Aorta (tissue), 5 donors: ENCODE data around the gene HIGD1A. TPM values are rescaled to one million over a fixed set of nuclear protein-coding genes. Genes with fewer than 3 reads are reported as not detected.

Experiments used
- ATAC-seq: fragments of 200-7000 bp; cut with Tn5 transposase; one replicate; pipeline ENCODE4 v1.9.1; 2022; ENCODE audit warnings: moderate library complexity; ENCODE audit not compliant: low FRiP score
- DNase-seq, 2 donors: peaks; one replicate each; pipeline ENCODE4 v3.0.0-alpha.2; 2020
- H3K27ac ChIP-seq, 2 donors: one replicate each; pipeline ENCODE4 v1.5.1; 2013; ENCODE audit warnings: low read length in 2 of 2, mild to moderate bottlenecking in 2 of 2, moderate library complexity in 2 of 2, control low read depth in 1 of 2, inconsistent platforms in 1 of 2, low read depth in 1 of 2
- H3K27me3 ChIP-seq, 2 donors: one replicate each; pipeline ENCODE4 v1.6.1; 2013; ENCODE audit warnings: control low read depth in 1 of 2, low read length in 1 of 2, mild to moderate bottlenecking in 1 of 2, moderate library complexity in 1 of 2; ENCODE audit not compliant: insufficient read depth in 2 of 2, control insufficient read depth in 1 of 2
- H3K36me3 ChIP-seq, 2 donors: one replicate each; pipeline ENCODE4 v1.6.1; 2013; ENCODE audit warnings: control low read depth in 1 of 2, low read length in 1 of 2, mild to moderate bottlenecking in 1 of 2; ENCODE audit not compliant: insufficient read depth in 2 of 2, control insufficient read depth in 1 of 2
- H3K4me1 ChIP-seq, 2 donors: one replicate each; pipeline ENCODE4 v1.6.1; 2013; ENCODE audit warnings: low read length in 2 of 2, control low read depth in 1 of 2, mild to moderate bottlenecking in 1 of 2, moderate library complexity in 1 of 2; ENCODE audit not compliant: insufficient read depth in 2 of 2, control insufficient read depth in 1 of 2
- H3K4me3 ChIP-seq, 2 donors: one replicate each; pipeline ENCODE4 v1.5.1; 2013; ENCODE audit warnings: low read length in 2 of 2, control low read depth in 1 of 2, mild to moderate bottlenecking in 1 of 2
- H3K9me3 ChIP-seq: one replicate; pipeline ENCODE4 v1.6.1; 2013; ENCODE audit warnings: mild to moderate bottlenecking, low read length; ENCODE audit not compliant: control insufficient read depth
- WGBS, 2 donors: extraction: QIAGEN DNeasy Blood & Tissue Kit; methylation state at CpG; one replicate each; pipeline ENCODE4 v1.1.7; 2013; 5-methylcytosine and 5-hydroxymethylcytosine counted together
- intact Hi-C, 2 donors: fragments of 100-400 bp; cut with DNase I; formaldehyde crosslinking; loops; one replicate each; pipeline versions ENCODE4 v1.14.2 to v1.15.0; 2022
- long read RNA-seq, 2 donors: library from polyadenylated mRNA; unstranded; transcript quantifications; one replicate each; pipeline ENCODE4 v2.0.0, GENCODE V29; 2020 to 2021
- polyA plus RNA-seq, 2 donors: library from polyadenylated mRNA; stranded (reverse); fragments of 200-250 nt; gene quantifications; one replicate each; pipeline ENCODE4 v1.2.3, GENCODE V29; 2013
- total RNA-seq, 2 donors: library from RNA; stranded (reverse); fragmentation: NEBNext Ultra II Directional; extraction: Animal tissue kit (Norgen Biotek cat#: 25700); gene quantifications; one replicate each; pipeline ENCODE4 v1.2.1, GENCODE V29; 2021
- donor health status: healthy with polysubstance abuse.
- donor health status: Bipolar disorder and iron deficiency.
- donor health status: DM: no; HTN: no; CAD: no.
- donor health status: DM: no; HTN: no; CAD: no.
- donor health status: DM: yes; HTN: yes; CAD: no.

The HIGD1A gene
- total RNA-seq: 10 to 100 TPM; 61.4 to 84.9 TPM
- 100 to 1,000 TPM; 175 to 337 TPM for polyA plus RNA-seq
- long read RNA-seq, donor 1, transcript HIGD1A-201 (4 exons, 1,373 nt): major isoform, 336 of 366 reads
- long read RNA-seq, donor 1, transcript HIGD1A-204 (4 exons, 585 nt): minor isoform, 5 of 366 reads
- long read RNA-seq, donor 1, partial matches to known transcripts: 7 of 366 reads
- long read RNA-seq, donor 1, other reads (novel, unspliced or antisense): 11 of 366 reads
- long read RNA-seq, donor 2, transcript HIGD1A-201 (4 exons, 1,373 nt): major isoform, 53 of 55 reads
- long read RNA-seq, donor 2, partial matches to known transcripts: 0 of 55 reads
- long read RNA-seq, donor 2, other reads (novel, unspliced or antisense): 0 of 55 reads

GRCh38 chr3:42804106-42804830 lies at the start of gene HIGD1A:
HIGD1A (minus strand) TSS chr3:42804490; CDS start chr3:42794253, 10,237 bp downstream.
- peak within 1 kb of the TSS; percentile 65 to 68 for H3K4me3 ChIP-seq
- DNase-seq: peak; percentile 97 to 99
- intact Hi-C loops: no loop called here
- no peaks in the 10 kb centered on the region for H3K9me3 ChIP-seq
- H3K27me3 ChIP-seq: no peaks in the 10 kb centered on the region
- peak within 1 kb of the TSS; percentile 1 to 82 for H3K27ac ChIP-seq
- H3K4me1 ChIP-seq: peaks cover 2 to 3% of the 10 kb centered on the region in 2 donors
- 0 to 1% methylated on average over 55 to 63 of the region's 63 CpGs for WGBS, 2 donors
- no peaks in the 10 kb centered on the region for H3K36me3 ChIP-seq
- peak; percentile 100 for ATAC-seq

GRCh38 chr3:42853739-42854302 lies 49.5 kb upstream of the HIGD1A start:
- no peaks in the 10 kb centered on the region for H3K27me3 ChIP-seq
- H3K4me3 ChIP-seq: no peak overlapping the region
- ATAC-seq: no peak
- no peaks in the 10 kb centered on the region for H3K4me1 ChIP-seq
- H3K9me3 ChIP-seq: no peaks in the 10 kb centered on the region
- H3K36me3 ChIP-seq: no peaks in the 10 kb centered on the region
- DNase-seq: no peak
- WGBS, 2 donors: 93 to 95% methylated on average over 4 of the region's 4 CpGs
- intact Hi-C loops: no loop called here
- H3K27ac ChIP-seq: no peak overlapping the region

GRCh38 chr3:42853056-42853455 lies 48.8 kb upstream of the HIGD1A start:
- no peaks in the 10 kb centered on the region for H3K4me1 ChIP-seq
- WGBS, 2 donors: 78 to 95% methylated on average over 1 of the region's 1 CpG
- no peaks in the 10 kb centered on the region for H3K9me3 ChIP-seq
- peak overlapping the region in 1 of 2 donors; percentile 37 for H3K27ac ChIP-seq
- H3K36me3 ChIP-seq: no peaks in the 10 kb centered on the region
- H3K4me3 ChIP-seq: no peak overlapping the region
- H3K27me3 ChIP-seq: no peaks in the 10 kb centered on the region
- DNase-seq (no peak), ATAC-seq (no peak)
- intact Hi-C loops: no loop called here

GRCh38 chr3:42852441-42852840 lies 48.2 kb upstream of the HIGD1A start:
- no peak overlapping the region for H3K4me3 ChIP-seq
- ATAC-seq: peak; percentile 43

GRCh38 chr3:42851228-42851834 lies 47.0 kb upstream of the HIGD1A start:
- no peaks in the 10 kb centered on the region for H3K36me3 ChIP-seq
- no peaks in the 10 kb centered on the region for H3K4me1 ChIP-seq
- H3K27ac ChIP-seq: peak overlapping the region in 1 of 2 donors; percentile 9
- no peaks in the 10 kb centered on the region for H3K27me3 ChIP-seq
- H3K4me3 ChIP-seq: no peak overlapping the region
- H3K9me3 ChIP-seq: no peaks in the 10 kb centered on the region
- 91 to 96% methylated on average over 6 of the region's 6 CpGs for WGBS, 2 donors
- ATAC-seq: no peak
- intact Hi-C loops: no loop called here
- DNase-seq: no peak

More at GRCh38 chr3:42852441-42852840, 48.2 kb upstream of the HIGD1A start:
- Histone ChIP-seq H3K27me3 (no peaks in the 10 kb centered on the region), H3K4me1 (no peaks in the 10 kb centered on the region), H3K9me3 (no peaks in the 10 kb centered on the region), H3K36me3 (no peaks in the 10 kb centered on the region), H3K27ac (peak overlapping the region in 1 of 2 donors; percentile 37)
- no peak for DNase-seq
- intact Hi-C loops: no loop called here
- 0 to 5% methylated on average over 2 of the region's 2 CpGs for WGBS, 2 donors

- no peaks in the 10 kb centered on the region for H3K9me3 ChIP-seq
- H3K36me3 ChIP-seq: no peaks in the 10 kb centered on the region
- H3K4me3 ChIP-seq: no peak overlapping the region
- H3K4me1 ChIP-seq: peaks cover 0 to 5% of the 10 kb centered on the region in 2 donors
- H3K27ac ChIP-seq: no peak overlapping the region
- H3K27me3 ChIP-seq: no peaks in the 10 kb centered on the region
- DNase-seq (no peak), ATAC-seq (no peak)
- 96 to 98% methylated on average over 3 of the region's 3 CpGs for WGBS, 2 donors
- intact Hi-C loops: no loop called here
These were observed 46.0 kb upstream of the HIGD1A start for GRCh38 chr3:42850263-42850662.

- ATAC-seq (no peak), DNase-seq (no peak)
- peaks cover 0 to 5% of the 10 kb centered on the region in 2 donors for H3K4me1 ChIP-seq
- H3K4me3 ChIP-seq: no peak overlapping the region
- no peak overlapping the region for H3K27ac ChIP-seq
- intact Hi-C loops: no loop called here
- 97% methylated on average over 7 of the region's 7 CpGs for WGBS, 2 donors
- H3K27me3 ChIP-seq: no peaks in the 10 kb centered on the region
- H3K36me3 ChIP-seq: no peaks in the 10 kb centered on the region
- H3K9me3 ChIP-seq: no peaks in the 10 kb centered on the region
These were observed 44.7 kb upstream of the HIGD1A start for GRCh38 chr3:42849017-42849416.

- Histone ChIP-seq H3K4me1 (peaks cover 0 to 5% of the 10 kb centered on the region in 2 donors), H3K9me3 (no peaks in the 10 kb centered on the region), H3K27me3 (no peaks in the 10 kb centered on the region), H3K27ac (no peak overlapping the region), H3K4me3 (no peak overlapping the region), H3K36me3 (no peaks in the 10 kb centered on the region)
- intact Hi-C loops: no loop called here
- DNase-seq (no peak), ATAC-seq (no peak)
- WGBS, 2 donors: 84 to 86% methylated on average over 4 of the region's 4 CpGs
These were observed 43.4 kb upstream of the HIGD1A start for GRCh38 chr3:42847731-42848130.
